GM19351 (cell line): ENCODE data around the gene GPATCH1.

Experiments
- ATAC-seq: cut with Tn5 transposase; IDR thresholded peaks from one replicate; pipeline ENCODE4 v1.9.1; 2021; ENCODE audit warnings: mild to moderate bottlenecking, moderate library complexity; ENCODE audit not compliant: unreplicated experiment

Gene GPATCH1

GRCh38 chr19:33062902-33063301 lies 18.1 kb upstream of the GPATCH1 start:
- ATAC-seq: no peak

- ATAC-seq: no peak
Observed at GRCh38 chr19:33063356-33063752, 17.6 kb upstream of the GPATCH1 start.

GRCh38 chr19:33063753-33064457 lies 17.1 kb upstream of the GPATCH1 start:
- no peak for ATAC-seq

GRCh38 chr19:33064458-33064791 lies 16.6 kb upstream of the GPATCH1 start:
- peak; percentile 55 for ATAC-seq

GRCh38 chr19:33064792-33065550 lies 16.0 kb upstream of the GPATCH1 start, which contains the start of gene RHPN2:
Gene RHPN2, minus strand, starts transcription at chr19:33064888. Its CDS starts 36 bp downstream, at chr19:33064852.
- peak; percentile 81 for ATAC-seq

GRCh38 chr19:33066543-33066942 lies 14.4 kb upstream of the GPATCH1 start:
- ATAC-seq: no peak

GRCh38 chr19:33067121-33067520 lies 13.9 kb upstream of the GPATCH1 start:
- no peak for ATAC-seq

- ATAC-seq: no peak
Observed at GRCh38 chr19:33071887-33072286, 9.1 kb upstream of the GPATCH1 start.

- ATAC-seq: no peak
Observed at GRCh38 chr19:33075519-33075918, 5.5 kb upstream of the GPATCH1 start.

- no peak for ATAC-seq
Observed at GRCh38 chr19:33085570-33086128, 4.7 kb downstream of the GPATCH1 start.

- ATAC-seq: no peak
Observed at GRCh38 chr19:33086955-33087354, 6.0 kb downstream of the GPATCH1 start.

- ATAC-seq: no peak
Observed at GRCh38 chr19:33089010-33089409, 8.0 kb downstream of the GPATCH1 start.

GRCh38 chr19:33090179-33090578 lies 9.2 kb downstream of the GPATCH1 start:
- no peak for ATAC-seq

GRCh38 chr19:33093420-33094210 lies 12.6 kb downstream of the GPATCH1 start:
- ATAC-seq: no peak

GRCh38 chr19:33094436-33095067 lies 13.6 kb downstream of the GPATCH1 start:
- no peak for ATAC-seq

GRCh38 chr19:33096005-33096404 lies 15.0 kb downstream of the GPATCH1 start:
- ATAC-seq: no peak

GRCh38 chr19:33098055-33098534 lies 17.1 kb downstream of the GPATCH1 start:
- ATAC-seq: no peak

- no peak for ATAC-seq
Observed at GRCh38 chr19:33100894-33101644, 20.1 kb downstream of the GPATCH1 start.

- ATAC-seq: no peak
Observed at GRCh38 chr19:33102893-33103292, 21.9 kb downstream of the GPATCH1 start.

- ATAC-seq: no peak
Observed at GRCh38 chr19:33108161-33108560, 27.2 kb downstream of the GPATCH1 start.
